Adrenal gland (tissue), 5 donors: ENCODE results near the gene C6orf15.

Source experiments
- POLR2A ChIP-seq, 2 donors: fragments of 450-650 bp; IDR thresholded peaks; one replicate each; pipeline ENCODE4 v1.6.1; 2017; ENCODE audit warnings: antibody characterized with exemption in 2 of 2, mild to moderate bottlenecking in 2 of 2, moderate library complexity in 1 of 2
- TF ChIP-seq, protein P1 (sequence below), 6 experiments: fragments of 450-650 bp in 4 of 6; fragments of 200-600 bp in 2 of 6; sonication (generic) in 1 of 6; IDR thresholded peaks; 1 replicate in 5 of 6; 2 replicates in 1 of 6; pipeline versions ENCODE4 v1.5.1 to v1.8.0; 2016 to 2021; ENCODE audit warnings: antibody characterized with exemption in 6 of 6, mild to moderate bottlenecking in 2 of 6, moderate library complexity in 1 of 6
- donor health status: DM: no; HTN: no; CAD: no.

GRCh38 chr6:31092238-31092637 is 20.1 kb downstream of the C6orf15 start:
- TF ChIP-seq, protein P1, sequence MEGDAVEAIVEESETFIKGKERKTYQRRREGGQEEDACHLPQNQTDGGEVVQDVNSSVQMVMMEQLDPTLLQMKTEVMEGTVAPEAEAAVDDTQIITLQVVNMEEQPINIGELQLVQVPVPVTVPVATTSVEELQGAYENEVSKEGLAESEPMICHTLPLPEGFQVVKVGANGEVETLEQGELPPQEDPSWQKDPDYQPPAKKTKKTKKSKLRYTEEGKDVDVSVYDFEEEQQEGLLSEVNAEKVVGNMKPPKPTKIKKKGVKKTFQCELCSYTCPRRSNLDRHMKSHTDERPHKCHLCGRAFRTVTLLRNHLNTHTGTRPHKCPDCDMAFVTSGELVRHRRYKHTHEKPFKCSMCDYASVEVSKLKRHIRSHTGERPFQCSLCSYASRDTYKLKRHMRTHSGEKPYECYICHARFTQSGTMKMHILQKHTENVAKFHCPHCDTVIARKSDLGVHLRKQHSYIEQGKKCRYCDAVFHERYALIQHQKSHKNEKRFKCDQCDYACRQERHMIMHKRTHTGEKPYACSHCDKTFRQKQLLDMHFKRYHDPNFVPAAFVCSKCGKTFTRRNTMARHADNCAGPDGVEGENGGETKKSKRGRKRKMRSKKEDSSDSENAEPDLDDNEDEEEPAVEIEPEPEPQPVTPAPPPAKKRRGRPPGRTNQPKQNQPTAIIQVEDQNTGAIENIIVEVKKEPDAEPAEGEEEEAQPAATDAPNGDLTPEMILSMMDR (IDR thresholded peaks at IDR 0.05): no peak
- TF ChIP-seq POLR2A (IDR thresholded peaks at IDR 0.05): no peak
